Trophoblast cell (in vitro differentiated cells and primary cell): Measurements from ENCODE around the gene RAB34.

Experiments
- DNase-seq, 2 donors: peaks; one replicate each; pipeline ENCODE4 v3.0.0-alpha.2; 2016
- H2AFZ ChIP-seq: 2 replicates; pipeline ENCODE4 v1.6.1; 2013; ENCODE audit warnings: low read length, moderate library complexity, mild to moderate bottlenecking; ENCODE audit not compliant: insufficient read depth, poor library complexity
- H2AK5ac ChIP-seq: 2 replicates; pipeline ENCODE4 v1.6.1; 2013; ENCODE audit warnings: mild to moderate bottlenecking, low read length
- H2BK120ac ChIP-seq: 2 replicates; pipeline ENCODE4 v1.6.1; 2013; ENCODE audit warnings: low read length, mild to moderate bottlenecking, moderate library complexity; ENCODE audit not compliant: insufficient read depth, poor library complexity
- H2BK12ac ChIP-seq: 2 replicates; pipeline ENCODE4 v1.6.1; 2013; ENCODE audit warnings: mild to moderate bottlenecking, low read length, moderate library complexity
- H2BK5ac ChIP-seq: 2 replicates; pipeline ENCODE4 v1.6.1; 2013; ENCODE audit warnings: low read length, low read depth, moderate library complexity, mild to moderate bottlenecking; ENCODE audit not compliant: poor library complexity
- H3K14ac ChIP-seq: 2 replicates; pipeline ENCODE4 v1.6.1; 2013; ENCODE audit warnings: mild to moderate bottlenecking, low read length
- H3K18ac ChIP-seq: 2 replicates; pipeline ENCODE4 v1.6.1; 2013; ENCODE audit warnings: mild to moderate bottlenecking, low read length
- H3K23ac ChIP-seq: 2 replicates; pipeline ENCODE4 v1.6.1; 2013; ENCODE audit warnings: low read length
- H3K27ac ChIP-seq: 2 replicates; pipeline ENCODE4 v1.5.1; 2013; ENCODE audit warnings: low read depth, mild to moderate bottlenecking, inconsistent platforms, low read length, moderate library complexity
- H3K27me3 ChIP-seq: 2 replicates; pipeline ENCODE4 v1.6.1; 2013; ENCODE audit warnings: inconsistent platforms, mild to moderate bottlenecking, low read length, moderate library complexity; ENCODE audit not compliant: insufficient read depth
- H3K36me3 ChIP-seq, 2 experiments: 1 replicate in 1 of 2; 2 replicates in 1 of 2; pipeline ENCODE4 v1.6.1; 2013; ENCODE audit warnings: low read length in 2 of 2, mild to moderate bottlenecking in 2 of 2, moderate library complexity in 1 of 2; ENCODE audit not compliant: insufficient read depth in 2 of 2, control insufficient read depth in 1 of 2
- H3K4ac ChIP-seq: 2 replicates; pipeline ENCODE4 v1.6.1; 2013; ENCODE audit warnings: low read depth, mild to moderate bottlenecking, low read length, moderate library complexity
- H3K4me1 ChIP-seq, 2 experiments: 1 replicate in 1 of 2; 2 replicates in 1 of 2; pipeline ENCODE4 v1.6.1; 2013; ENCODE audit warnings: low read length in 2 of 2, mild to moderate bottlenecking in 2 of 2, moderate library complexity in 1 of 2; ENCODE audit not compliant: insufficient read depth in 2 of 2, control insufficient read depth in 1 of 2
- H3K4me2 ChIP-seq: 2 replicates; pipeline ENCODE4 v1.6.1; 2013; ENCODE audit warnings: inconsistent platforms, mild to moderate bottlenecking, low read length, moderate library complexity
- H3K4me3 ChIP-seq: 2 replicates; pipeline ENCODE4 v1.5.1; 2013; ENCODE audit warnings: mild to moderate bottlenecking, low read depth, low read length, inconsistent platforms
- H3K79me1 ChIP-seq: one replicate; pipeline ENCODE4 v1.6.1; 2013; ENCODE audit warnings: low read length
- H3K79me2 ChIP-seq: 2 replicates; pipeline ENCODE4 v1.6.1; 2013; ENCODE audit warnings: low read length, mild to moderate bottlenecking; ENCODE audit not compliant: control insufficient read depth, insufficient read depth, poor library complexity
- H3K9ac ChIP-seq: 2 replicates; pipeline ENCODE4 v1.6.1; 2013; ENCODE audit warnings: mild to moderate bottlenecking, low read length
- H3K9me3 ChIP-seq: 2 replicates; pipeline ENCODE4 v1.6.1; 2013; ENCODE audit warnings: low read depth, mild to moderate bottlenecking, control low read depth, inconsistent platforms, low read length; ENCODE audit not compliant: insufficient read depth
- H4K12ac ChIP-seq: 2 replicates; pipeline ENCODE4 v1.6.1; 2013; ENCODE audit warnings: low read depth, mild to moderate bottlenecking, low read length, moderate library complexity
- H4K8ac ChIP-seq: 2 replicates; pipeline ENCODE4 v1.6.1; 2013; ENCODE audit warnings: low read depth, mild to moderate bottlenecking, low read length, moderate library complexity
- H4K91ac ChIP-seq: one replicate; pipeline ENCODE4 v1.6.1; 2013; ENCODE audit warnings: low read depth, mild to moderate bottlenecking, low read length, moderate library complexity
- WGBS: extraction: QIAGEN DNeasy Blood & Tissue Kit; methylation state at CpG from one replicate; pipeline ENCODE4 v1.1.7; 2013; ENCODE audit warnings: missing lambda C conversion rate; ENCODE audit not compliant: insufficient read length, insufficient coverage; ENCODE audit errors: extremely low coverage; 5-methylcytosine and 5-hydroxymethylcytosine counted together

RAB34 gene

GRCh38 chr17:28743243-28744103, 25.8 kb upstream of the RAB34 start, which contains the start of gene TRAF4:
Gene TRAF4, plus strand, starts transcription at chr17:28744011. Its CDS starts 102 bp downstream, at chr17:28744113.
- peak within 1 kb of the TSS; percentile 100 for H3K27ac ChIP-seq
- H3K9ac ChIP-seq = peak within 1 kb of the TSS; percentile 98
- no CpG with 5 or more reads among the region's 70 CpGs for WGBS
- peak within 1 kb of the TSS; percentile 98 for H2AK5ac ChIP-seq
- peak within 1 kb of the TSS; percentile 100 for H4K91ac ChIP-seq
- peaks cover 36 to 42% of the 10 kb centered on the region in 2 experiments for H3K4me1 ChIP-seq
- H2AFZ ChIP-seq = peak within 1 kb of the TSS; percentile 92
- H3K18ac ChIP-seq = peak within 1 kb of the TSS; percentile 98
- H3K79me2 ChIP-seq = peaks cover 35% of the 10 kb centered on the region
- peak within 1 kb of the TSS; percentile 99 for H3K4ac ChIP-seq
- H3K36me3 ChIP-seq = peaks cover 28 to 36% of the 10 kb centered on the region in 2 experiments
- peaks cover 53% of the 10 kb centered on the region for H3K79me1 ChIP-seq
- H3K23ac ChIP-seq = peak within 1 kb of the TSS; percentile 76
- H3K27me3 ChIP-seq = no peaks in the 10 kb centered on the region
- H3K14ac ChIP-seq = peak within 1 kb of the TSS; percentile 99
- peak within 1 kb of the TSS; percentile 93 for H3K4me2 ChIP-seq
- peak within 1 kb of the TSS; percentile 98 for H2BK120ac ChIP-seq
- DNase-seq = peak; percentile 83 to 86
- peak within 1 kb of the TSS; percentile 96 for H3K4me3 ChIP-seq
- H4K12ac ChIP-seq = peak within 1 kb of the TSS; percentile 97
- H3K9me3 ChIP-seq = peaks cover 5% of the 10 kb centered on the region
- peak within 1 kb of the TSS; percentile 89 for H2BK12ac ChIP-seq
- H2BK5ac ChIP-seq = peak within 1 kb of the TSS; percentile 99
- peak within 1 kb of the TSS; percentile 95 for H4K8ac ChIP-seq

DNA sequence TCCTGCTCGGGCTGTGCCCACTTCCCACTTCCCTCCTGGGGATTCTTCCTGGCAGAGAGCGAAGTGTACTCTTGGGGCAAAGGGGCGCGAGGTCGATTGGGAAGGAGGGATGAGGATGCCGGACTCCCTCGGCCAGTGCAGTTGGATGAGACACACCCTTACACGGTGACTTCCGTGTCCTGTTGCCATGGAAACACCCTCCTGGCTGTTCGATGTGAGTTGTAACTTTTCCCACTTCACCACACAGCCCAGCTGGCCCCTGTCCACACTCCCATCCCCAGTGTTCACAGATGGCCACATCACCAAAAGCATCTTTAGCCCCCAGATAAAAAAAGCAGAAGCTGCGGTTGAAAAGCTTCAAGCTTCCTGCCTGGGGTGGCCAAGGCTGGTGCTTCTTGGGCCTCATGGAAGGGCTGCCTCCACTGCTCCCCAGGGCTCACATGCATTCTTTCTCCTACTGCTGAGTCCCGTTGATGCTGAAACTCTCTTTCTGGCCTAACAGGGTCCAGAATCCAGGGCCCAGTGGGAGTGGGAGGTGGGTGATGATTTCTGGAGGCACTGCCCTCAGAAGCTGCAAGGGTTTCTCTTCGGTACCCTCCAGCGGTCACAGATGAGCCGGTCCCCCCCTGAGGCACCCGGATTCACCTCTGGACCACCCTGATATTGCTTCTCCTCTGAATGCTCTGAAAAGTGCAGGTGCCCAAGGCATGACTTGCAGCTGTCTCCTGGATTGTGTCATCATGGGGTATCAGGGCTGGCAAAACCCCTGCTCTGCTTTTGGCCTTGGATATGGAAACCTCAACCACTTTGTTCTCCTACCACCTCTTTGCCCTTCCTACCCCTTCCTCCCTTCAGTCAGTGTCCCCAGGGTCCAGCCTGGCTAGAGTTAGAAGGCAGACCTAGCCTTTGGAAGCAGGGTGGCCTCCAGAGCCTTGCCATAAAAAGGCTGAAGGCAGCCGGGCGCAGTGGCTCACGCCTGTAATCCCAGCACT, 24.0 kb upstream of the RAB34 start:
- H4K91ac ChIP-seq = peak overlapping the region; percentile 93
- peak overlapping the region; percentile 33 for H4K8ac ChIP-seq
- H3K23ac ChIP-seq = peak overlapping the region; percentile 76
- peak overlapping the region; percentile 100 for H3K27ac ChIP-seq
- H2BK12ac ChIP-seq = peak overlapping the region; percentile 74
- peaks cover 13 to 18% of the 10 kb centered on the region in 2 experiments for H3K36me3 ChIP-seq
- no peak overlapping the region for H3K9ac ChIP-seq
- H3K79me1 ChIP-seq = peaks cover 41% of the 10 kb centered on the region
- no peaks in the 10 kb centered on the region for H3K27me3 ChIP-seq
- H3K4ac ChIP-seq = no peak overlapping the region
- H3K9me3 ChIP-seq = peaks cover 11% of the 10 kb centered on the region
- no peak for DNase-seq
- peaks cover 24 to 37% of the 10 kb centered on the region in 2 experiments for H3K4me1 ChIP-seq
- H2AK5ac ChIP-seq = peak overlapping the region; percentile 92
- no peak overlapping the region for H3K4me2 ChIP-seq
- H4K12ac ChIP-seq = no peak overlapping the region
- no peak overlapping the region for H2BK5ac ChIP-seq
- peak overlapping the region; percentile 82 for H3K14ac ChIP-seq
- no peak overlapping the region for H2AFZ ChIP-seq
- WGBS = no CpG with 5 or more reads among the region's 19 CpGs
- H3K18ac ChIP-seq = peak overlapping the region; percentile 39
- no peak overlapping the region for H3K4me3 ChIP-seq
- H3K79me2 ChIP-seq = peaks cover 27% of the 10 kb centered on the region
- peak overlapping the region; percentile 34 for H2BK120ac ChIP-seq

GRCh38 chr17:28740406-28741357, 23.0 kb upstream of the RAB34 start:
- Histone ChIP-seq H3K9ac (no peak overlapping the region), H3K4me3 (no peak overlapping the region), H2BK5ac (no peak overlapping the region), H3K14ac (no peak overlapping the region), H4K91ac (no peak overlapping the region), H4K12ac (no peak overlapping the region), H4K8ac (no peak overlapping the region), H3K23ac (no peak overlapping the region), H3K27me3 (no peaks in the 10 kb centered on the region), H3K4me2 (no peak overlapping the region), H3K4me1 (peaks cover 15 to 28% of the 10 kb centered on the region in 2 experiments), H3K79me1 (peaks cover 32% of the 10 kb centered on the region), H2AK5ac (peak overlapping the region; percentile 13), H3K36me3 (peaks cover 5 to 8% of the 10 kb centered on the region in 2 experiments), H3K27ac (no peak overlapping the region), H2BK120ac (no peak overlapping the region), H2AFZ (no peak overlapping the region), H3K4ac (no peak overlapping the region), H3K18ac (no peak overlapping the region), H3K79me2 (peaks cover 19% of the 10 kb centered on the region), H2BK12ac (peak overlapping the region; percentile 37), H3K9me3 (peaks cover 11% of the 10 kb centered on the region)
- no peak for DNase-seq
- no CpG with 5 or more reads among the region's 10 CpGs for WGBS
